B cell (primary cell): Measurements from ENCODE around the gene MLH1.

Experiments used
- EZH2 ChIP-seq: IDR thresholded peaks from 2 replicates; pipeline ENCODE4 v1.6.1; 2012; ENCODE audit warnings: borderline replicate concordance, low read depth, mild to moderate bottlenecking, moderate library complexity, low read length; ENCODE audit not compliant: insufficient read depth, poor library complexity, severe bottlenecking
- TF ChIP-seq, protein P1 (sequence below): fragments of 200-600 bp; IDR thresholded peaks from one replicate; pipeline ENCODE4 v1.8.0; 2022; ENCODE audit warnings: antibody characterized with exemption, mild to moderate bottlenecking

GRCh38 chr3:36993326-36994283 lies at the start of gene MLH1:
- TF ChIP-seq, protein P1, sequence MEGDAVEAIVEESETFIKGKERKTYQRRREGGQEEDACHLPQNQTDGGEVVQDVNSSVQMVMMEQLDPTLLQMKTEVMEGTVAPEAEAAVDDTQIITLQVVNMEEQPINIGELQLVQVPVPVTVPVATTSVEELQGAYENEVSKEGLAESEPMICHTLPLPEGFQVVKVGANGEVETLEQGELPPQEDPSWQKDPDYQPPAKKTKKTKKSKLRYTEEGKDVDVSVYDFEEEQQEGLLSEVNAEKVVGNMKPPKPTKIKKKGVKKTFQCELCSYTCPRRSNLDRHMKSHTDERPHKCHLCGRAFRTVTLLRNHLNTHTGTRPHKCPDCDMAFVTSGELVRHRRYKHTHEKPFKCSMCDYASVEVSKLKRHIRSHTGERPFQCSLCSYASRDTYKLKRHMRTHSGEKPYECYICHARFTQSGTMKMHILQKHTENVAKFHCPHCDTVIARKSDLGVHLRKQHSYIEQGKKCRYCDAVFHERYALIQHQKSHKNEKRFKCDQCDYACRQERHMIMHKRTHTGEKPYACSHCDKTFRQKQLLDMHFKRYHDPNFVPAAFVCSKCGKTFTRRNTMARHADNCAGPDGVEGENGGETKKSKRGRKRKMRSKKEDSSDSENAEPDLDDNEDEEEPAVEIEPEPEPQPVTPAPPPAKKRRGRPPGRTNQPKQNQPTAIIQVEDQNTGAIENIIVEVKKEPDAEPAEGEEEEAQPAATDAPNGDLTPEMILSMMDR: no peak
- TF ChIP-seq EZH2: no peak
